GM19239 (cell line): ENCODE measurements around the gene BRSK2.
"Not testable (repeated sequence)": the region's sequence is repeated elsewhere in the genome, so short reads cannot be mapped to it uniquely, and the experiment has no call there.

Source experiments
- DNase-seq: peaks from one replicate; pipeline ENCODE4 v3.0.0; 2011; ENCODE audit warnings: low spot score; ENCODE audit not compliant: insufficient read length
- FAIRE-seq: peaks from 2 replicates; lab custom pipeline; 2011; peaks lifted over from hg19 to GRCh38; lab: Jason Lieb, UNC

BRSK2 gene

GRCh38 chr11:1353383-1354124, 36.2 kb upstream of the BRSK2 start:
- FAIRE-seq = no peak
- no peak for DNase-seq

GRCh38 chr11:1354125-1354938, 35.4 kb upstream of the BRSK2 start:
- DNase-seq = no peak
- FAIRE-seq = no peak

GRCh38 chr11:1356007-1356435, 33.7 kb upstream of the BRSK2 start:
- DNase-seq (no peak), FAIRE-seq (no peak)

- no peak for FAIRE-seq
Observed at GRCh38 chr11:1356478-1356960, 33.2 kb upstream of the BRSK2 start.

GRCh38 chr11:1358286-1358685, 31.4 kb upstream of the BRSK2 start:
- FAIRE-seq (no peak), DNase-seq (no peak)

More at GRCh38 chr11:1356478-1356960, 33.2 kb upstream of the BRSK2 start:
- no peak for DNase-seq

GRCh38 chr11:1358931-1359330, 30.8 kb upstream of the BRSK2 start:
- DNase-seq, FAIRE-seq: not testable (repeated sequence)

- FAIRE-seq (no peak), DNase-seq (no peak)
Observed at GRCh38 chr11:1359556-1359955, 30.2 kb upstream of the BRSK2 start.

- FAIRE-seq (no peak), DNase-seq (no peak)
Observed at GRCh38 chr11:1360181-1360834, 29.4 kb upstream of the BRSK2 start.

- FAIRE-seq (no peak), DNase-seq (no peak)
Observed at GRCh38 chr11:1360835-1361357, 28.8 kb upstream of the BRSK2 start.

- DNase-seq (no peak), FAIRE-seq (no peak)
Observed at GRCh38 chr11:1361882-1362281, 27.9 kb upstream of the BRSK2 start.

GRCh38 chr11:1367721-1368120, 22.0 kb upstream of the BRSK2 start:
- no peak for FAIRE-seq
- no peak for DNase-seq

- no peak for FAIRE-seq
Observed at GRCh38 chr11:1368216-1368615, 21.5 kb upstream of the BRSK2 start.

GRCh38 chr11:1368966-1369365, 20.8 kb upstream of the BRSK2 start:
- DNase-seq (no peak), FAIRE-seq (no peak)

More at GRCh38 chr11:1368216-1368615, 21.5 kb upstream of the BRSK2 start:
- no peak for DNase-seq

GRCh38 chr11:1369371-1370005, 20.2 kb upstream of the BRSK2 start:
- FAIRE-seq (no peak), DNase-seq (no peak)

- DNase-seq = no peak
- no peak for FAIRE-seq
Observed at GRCh38 chr11:1370186-1371025, 19.3 kb upstream of the BRSK2 start.

GRCh38 chr11:1371026-1371325, 18.8 kb upstream of the BRSK2 start:
- DNase-seq (no peak), FAIRE-seq (no peak)

GRCh38 chr11:1371377-1371776, 18.4 kb upstream of the BRSK2 start:
- DNase-seq (no peak), FAIRE-seq (no peak)

GRCh38 chr11:1371836-1372465, 17.8 kb upstream of the BRSK2 start:
- no peak for DNase-seq
- no peak for FAIRE-seq

- FAIRE-seq = no peak
- no peak for DNase-seq
Observed at GRCh38 chr11:1372660-1373059, 17.1 kb upstream of the BRSK2 start.
